K562 (cell line): ENCODE data around the gene GBF1. TPM values are rescaled to one million over a fixed set of nuclear protein-coding genes. Genes with fewer than 3 reads are reported as not detected.

Source experiments
- ATAC-seq: fragments of 200-7000 bp; cut with Tn5 transposase; 3 replicates; pipeline ENCODE4 v1.9.1; 2020; ENCODE audit warnings: moderate library complexity
- BruUV-seq: library from RNA; stranded (reverse); fragments of 400-500 nt; replicated peaks from 2 replicates; lab custom pipeline; 2021; lab: Mats Ljungman, UMichigan
- CTCF ChIA-PET: fragments of 300-600 bp; formaldehyde crosslinking; extraction: SDS; loops from one replicate; lab custom pipeline; 2021; ENCODE audit warnings: low intra/inter-chr PET ratio; lab: Yijun Ruan, JAX
- POLR2A ChIA-PET: fragments of 300-600, 350-650 bp; sonication (Branson Sonifier 250); formaldehyde crosslinking; extraction: SDS; loops from one replicate; lab custom pipeline; 2021; ENCODE audit warnings: antibody characterized with exemption, inconsistent platforms; lab: Yijun Ruan, JAX
- DNase-seq, 4 experiments: peaks; one replicate each; pipeline versions ENCODE4 v3.0.0 to v3.0.0-alpha.2; 2011 to 2018; ENCODE audit warnings: low spot score in 3 of 4, mixed read lengths in 3 of 4; ENCODE audit errors: extremely low read depth in 1 of 4
- FAIRE-seq: peaks from 2 replicates; lab custom pipeline; 2011; peaks lifted over from hg19 to GRCh38; lab: Jason Lieb, UNC
- H2AFZ ChIP-seq: 2 replicates; pipeline ENCODE4 v1.6.0; 2011; ENCODE audit warnings: low read depth, low read length, control low read depth, inconsistent platforms
- H3K27ac ChIP-seq: fragments of 200-600 bp; 3 replicates; pipeline ENCODE4 v1.8.0; 2011; ENCODE audit warnings: low read depth, mild to moderate bottlenecking, control low read depth, inconsistent platforms, low read length, moderate library complexity, mixed read lengths; ENCODE audit errors: extremely low read depth
- H3K27me3 ChIP-seq, 2 experiments: fragments of 300-600 bp in 1 of 2; 2 replicates in 1 of 2; 3 replicates in 1 of 2; pipeline versions ENCODE4 v1.6.0 to v1.8.0; 2011; ENCODE audit warnings: inconsistent platforms in 2 of 2, low read length in 2 of 2, mild to moderate bottlenecking in 1 of 2, mixed read lengths in 1 of 2, moderate library complexity in 1 of 2; ENCODE audit not compliant: control insufficient read depth in 2 of 2, insufficient read depth in 2 of 2
- H3K36me3 ChIP-seq: fragments of 300-600 bp; 3 replicates; pipeline ENCODE4 v1.8.0; 2011; ENCODE audit warnings: mild to moderate bottlenecking, low read length, inconsistent platforms; ENCODE audit not compliant: control insufficient read depth, insufficient read depth
- H3K4me1 ChIP-seq, 2 experiments: fragments of 200-600 bp in 1 of 2; replicated peaks in 1 of 2; 2 replicates in 1 of 2; 3 replicates in 1 of 2; pipeline versions ENCODE4 v1.5.1 to v1.8.0; 2011; ENCODE audit warnings: inconsistent platforms in 2 of 2, low read length in 2 of 2, mild to moderate bottlenecking in 1 of 2, mixed read lengths in 1 of 2, moderate library complexity in 1 of 2; ENCODE audit not compliant: control insufficient read depth in 2 of 2, insufficient read depth in 2 of 2
- H3K4me2 ChIP-seq: 2 replicates; pipeline ENCODE4 v1.6.1; 2011; ENCODE audit warnings: low read length, control low read depth, inconsistent platforms, mixed read lengths; ENCODE audit not compliant: insufficient read depth
- H3K4me3 ChIP-seq: fragments of 200-600 bp; sonication (generic), shearing (Covaris generic); 2 replicates; pipeline ENCODE4 v1.5.1; 2016; ENCODE audit warnings: control low read depth, inconsistent platforms
- H3K79me2 ChIP-seq: fragments of 200-600 bp; 3 replicates; pipeline ENCODE4 v1.8.0; 2011; ENCODE audit warnings: low read length, inconsistent platforms; ENCODE audit not compliant: control insufficient read depth, insufficient read depth
- H3K9ac ChIP-seq, 2 experiments: 2 replicates each; pipeline versions ENCODE4 v1.6.0 to v1.6.1; 2011; ENCODE audit warnings: low read depth in 2 of 2, low read length in 2 of 2, control low read depth in 1 of 2, inconsistent platforms in 1 of 2, mild to moderate bottlenecking in 1 of 2, mixed read lengths in 1 of 2; ENCODE audit not compliant: insufficient read depth in 1 of 2
- H3K9me1 ChIP-seq: one replicate; pipeline ENCODE4 v1.6.0; 2011; ENCODE audit warnings: inconsistent platforms, mild to moderate bottlenecking, low read length, moderate library complexity; ENCODE audit not compliant: control insufficient read depth, insufficient read depth
- H3K9me3 ChIP-seq: replicated peaks from 2 replicates; pipeline ENCODE4 v1.5.1; 2011; ENCODE audit warnings: low read depth, low read length, inconsistent platforms; ENCODE audit not compliant: control insufficient read depth, insufficient read depth
- H4K20me1 ChIP-seq: replicated peaks from 2 replicates; pipeline ENCODE4 v1.6.1; 2011; ENCODE audit warnings: low read length, inconsistent platforms, mixed read lengths; ENCODE audit not compliant: control insufficient read depth, insufficient read depth
- GABPB2 ChIP-seq: fragments of 250-450 bp; sonication (Bioruptor Pico); conservative IDR thresholded peaks from 2 replicates; pipeline ENCODE4 v1.5.1; 2021; ENCODE audit warnings: mild to moderate bottlenecking
- PTRF ChIP-seq: fragments of 450-650 bp; IDR thresholded peaks from 2 replicates; pipeline ENCODE4 v1.6.1; 2016; ENCODE audit warnings: mild to moderate bottlenecking, missing genetic modification characterization, missing compliant biosample characterization
- RBM22 ChIP-seq: fragments of 200-400 bp; formaldehyde crosslinking; IDR thresholded peaks from 2 replicates; pipeline ENCODE4 v1.6.1; 2018; ENCODE audit warnings: low read length, low read depth; ENCODE audit not compliant: poor library complexity, severe bottlenecking
- RHOXF2B ChIP-seq: fragments of 250-450 bp; sonication (Bioruptor Pico); conservative IDR thresholded peaks from 2 replicates; pipeline ENCODE4 v1.5.1; 2021
- SRF ChIP-seq, 2 experiments: fragments of 250-450, 450-650 bp in 1 of 2; sonication (Bioruptor Pico) in 1 of 2; sonication (generic) in 1 of 2; formaldehyde crosslinking; IDR thresholded peaks; 2 replicates each; pipeline versions ENCODE4 v1.5.0 to v1.5.1; 2020 to 2022; ENCODE audit warnings: mild to moderate bottlenecking in 1 of 2, missing genetic modification reagents in 1 of 2
- ZBTB12 ChIP-seq: fragments of 250-450 bp; sonication (Bioruptor Pico); IDR thresholded peaks from 2 replicates; pipeline ENCODE4 v1.4.0; 2020
- ZNF408 ChIP-seq: fragments of 250-450 bp; sonication (Bioruptor Pico); IDR thresholded peaks from 2 replicates; pipeline ENCODE4 v1.4.0; 2020; ENCODE audit warnings: low read depth, mild to moderate bottlenecking, moderate library complexity
- ZNF583 ChIP-seq: fragments of 250-450 bp; sonication (Bioruptor Pico); IDR thresholded peaks from 2 replicates; pipeline ENCODE4 v1.4.0; 2020
- ZSCAN32 ChIP-seq: fragments of 450-650 bp; formaldehyde crosslinking; IDR thresholded peaks from 2 replicates; pipeline ENCODE4 v1.4.0; 2020; ENCODE audit warnings: mild to moderate bottlenecking, moderate library complexity
- in situ Hi-C: fragments of 300-500 bp; cut with MboI; formaldehyde crosslinking; loops from 4 replicates; pipeline ENCODE4 v1.15.0; 2018; ENCODE audit warnings: inconsistent platforms, mixed read lengths
- intact Hi-C: fragments of 100-400 bp; cut with micrococcal nuclease; formaldehyde crosslinking; loops from 2 replicates; pipeline ENCODE4 v1.14.2; 2022
- polyA plus RNA-seq, 8 experiments: library from polyadenylated mRNA; depleted of rRNA in 4 of 8; stranded (reverse) in 5 of 8; unstranded in 3 of 8; fragments of >200 nt; fragmentation: Nextera tagmentation in 2 of 8; fragmentation: Illumina TruSeq in 1 of 8; extraction: Ambion mirVana in 2 of 8; extraction: Trizol in 1 of 8; gene quantifications; 2 replicates each; pipeline versions ENCODE4 v1.2.1 to v1.2.3, GENCODE V29; 2011 to 2014; ENCODE audit warnings: inconsistent platforms in 1 of 8, missing spikeins in 1 of 8
- total RNA-seq, 7 experiments: library from RNA; depleted of rRNA in 6 of 7; stranded (reverse); fragments of >200 nt in 6 of 7; fragmentation: Illumina TruSeq in 2 of 7; extraction: Trizol in 2 of 7; gene quantifications; 2 replicates each; pipeline versions ENCODE4 v1.2.1 to v1.2.3, GENCODE V29; 2011 to 2021; ENCODE audit warnings: low replicate concordance in 1 of 7

GBF1 gene
- total and polyA plus RNA-seq, 9 of the 15 experiments (the other 6 are each of a cell fraction or from before 2014, with no cell fraction given) = 0.69 to 28.0 (median 10.3) TPM

- H3K27me3 ChIP-seq = no peaks in the 10 kb centered on the region
- H3K36me3 ChIP-seq = peaks cover 7% of the 10 kb centered on the region; the same call in 2 of the 3 replicates
- DNase-seq (no peak), ATAC-seq (no peak), FAIRE-seq (no peak)
- H3K9me3 ChIP-seq = no peaks in the 10 kb centered on the region
- no peak overlapping the region for H3K27ac ChIP-seq
- ChIA-PET CTCF (no interaction called here), POLR2A (no interaction called here)
- peaks cover 23% of the 10 kb centered on the region for H3K79me2 ChIP-seq
- no peak overlapping the region for H3K4me2 ChIP-seq
- no peak overlapping the region for H2AFZ ChIP-seq
- no TSS peak for BruUV-seq
- H3K9me1 ChIP-seq = no peaks in the 10 kb centered on the region
- peaks cover 0 to 3% of the 10 kb centered on the region in 2 experiments; a peak in 1 of 5 replicates for H3K4me1 ChIP-seq
- no peak overlapping the region for H3K4me3 ChIP-seq
- H4K20me1 ChIP-seq = 0 out of 2 replicates have a peak, but pooled peaks cover 2% of the 10 kb centered on the region
- in situ Hi-C loops = no loop called here
- H3K9ac ChIP-seq = no peak overlapping the region
- intact Hi-C loops = no loop called here
- TF ChIP-seq GABPB2 (CRISPR knock-in tag) (no peak), SRF (CRISPR knock-in tag; IDR thresholded peaks at IDR 0.05) (no peak), RBM22 (no peak), RHOXF2B (CRISPR knock-in tag) (no peak), PTRF (tag) (no peak), ZBTB12 (CRISPR knock-in tag) (no peak), ZSCAN32 (CRISPR knock-in tag) (no peak), ZNF583 (CRISPR knock-in tag) (no peak), ZNF408 (CRISPR knock-in tag) (no peak)
Measured at GRCh38 chr10:102298899-102299298, 53.6 kb downstream of the GBF1 start.
